ENCODE results near the gene TMTC2. TPM values are rescaled to one million over a fixed set of nuclear protein-coding genes. Genes with fewer than 3 reads are reported as not detected.

Gene TMTC2
- total RNA-seq, 1 donor from 2014 or later, result 7.6 TPM

DNA sequence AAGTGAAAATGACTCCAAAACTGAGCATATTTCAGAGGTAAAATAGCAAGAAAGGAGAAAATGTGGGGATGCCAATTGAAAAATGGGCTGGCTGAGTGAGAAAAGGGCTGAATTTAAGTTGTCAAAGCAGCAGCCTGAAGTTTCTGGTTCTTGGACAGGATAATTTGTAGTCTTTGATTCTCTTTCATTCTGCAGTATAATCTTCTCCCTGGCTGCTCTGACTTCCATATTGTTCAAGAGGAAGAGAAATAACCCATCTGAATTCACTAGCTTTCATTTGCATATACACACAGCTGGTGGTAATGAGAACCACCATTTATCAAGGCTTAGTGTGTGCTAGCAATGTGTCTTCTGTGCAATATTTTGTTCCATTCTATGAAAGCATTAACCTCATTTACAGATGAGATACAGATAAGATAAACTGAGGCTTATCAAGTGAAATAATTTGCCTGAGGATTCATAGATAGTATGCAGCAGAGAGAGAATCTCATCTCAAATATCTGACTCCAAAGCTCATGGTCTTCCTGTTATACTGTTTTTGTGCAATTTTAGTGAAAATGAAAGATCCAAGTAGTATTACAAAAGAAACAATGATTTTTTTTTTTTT, 184.2 kb downstream of the TMTC2 start:
- DNase-seq (ENCODE audit: low read depth), result no peak

DNA sequence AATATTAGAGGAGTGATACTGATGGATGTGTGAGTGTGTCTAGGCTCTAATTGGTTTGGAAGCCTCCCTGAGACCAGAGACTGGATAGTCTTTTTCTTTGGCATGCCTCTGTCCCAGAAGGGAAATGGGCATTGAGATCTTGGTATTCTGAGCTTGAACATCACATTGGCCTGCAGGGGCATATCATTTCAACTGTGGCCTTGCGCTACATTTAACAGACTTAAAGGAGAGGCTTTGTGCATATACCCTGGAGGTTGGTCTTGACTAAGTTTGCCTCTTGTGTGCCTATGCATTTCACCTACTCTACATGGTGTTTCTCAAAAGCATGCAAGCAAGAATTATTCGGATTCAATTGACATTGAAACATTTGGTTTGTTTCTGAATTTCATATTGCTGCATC, 185.4 kb downstream of the TMTC2 start:
- DNase-seq (ENCODE audit: low read depth), result no peak
- no peak for TF ChIP-seq CTCF (IDR thresholded peaks at IDR 0.05; ENCODE audit: insufficient read depth, low read length, poor library complexity, severe bottlenecking)
- H3K27me3 ChIP-seq (ENCODE audit: control insufficient read depth, insufficient read depth, low read length), result no peaks in the 10 kb centered on the region
- H3K36me3 ChIP-seq (ENCODE audit: control insufficient read depth, insufficient read depth, low read length), result no peaks in the 10 kb centered on the region
- H3K4me3 ChIP-seq (ENCODE audit: low read depth, low read length), result no peak overlapping the region

More for the DNA sequence above, 184.2 kb downstream of the TMTC2 start:
- no peak for TF ChIP-seq CTCF (IDR thresholded peaks at IDR 0.05; ENCODE audit: insufficient read depth, low read length, poor library complexity, severe bottlenecking)
- Histone ChIP-seq H3K36me3 (ENCODE audit: control insufficient read depth, insufficient read depth, low read length) (no peaks in the 10 kb centered on the region), H3K27me3 (ENCODE audit: control insufficient read depth, insufficient read depth, low read length) (no peaks in the 10 kb centered on the region), H3K4me3 (ENCODE audit: low read depth, low read length) (no peak overlapping the region)

GRCh38 chr12:82873309-82873708, 186.6 kb downstream of the TMTC2 start:
- no peak for DNase-seq (ENCODE audit: low read depth)
- no peaks in the 10 kb centered on the region for H3K36me3 ChIP-seq (ENCODE audit: control insufficient read depth, insufficient read depth, low read length)
- H3K4me3 ChIP-seq (ENCODE audit: low read depth, low read length), result no peak overlapping the region
- H3K27me3 ChIP-seq (ENCODE audit: control insufficient read depth, insufficient read depth, low read length), result no peaks in the 10 kb centered on the region
- TF ChIP-seq CTCF (IDR thresholded peaks at IDR 0.05; ENCODE audit: insufficient read depth, low read length, poor library complexity, severe bottlenecking), result no peak

DNA sequence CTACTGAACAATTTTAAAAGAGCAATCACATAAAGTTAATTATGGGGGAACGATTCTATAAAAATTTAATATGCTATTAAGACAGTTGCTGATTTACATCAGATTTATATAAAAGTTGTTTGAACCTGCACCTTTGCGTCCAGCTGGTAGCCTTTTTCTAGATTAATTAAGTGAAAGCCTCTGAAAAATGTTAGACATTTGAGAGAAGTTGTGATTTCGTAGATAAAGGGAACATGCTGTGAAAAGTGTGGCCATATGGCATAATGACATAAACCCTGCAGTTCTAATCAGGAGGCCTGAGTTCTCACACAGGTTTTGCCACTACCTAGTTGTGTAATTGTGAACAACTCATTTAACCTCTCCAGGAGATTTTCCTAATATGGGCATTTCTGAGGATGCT, 187.2 kb downstream of the TMTC2 start:
- Histone ChIP-seq H3K27me3 (ENCODE audit: control insufficient read depth, insufficient read depth, low read length) (no peaks in the 10 kb centered on the region), H3K4me3 (ENCODE audit: low read depth, low read length) (no peak overlapping the region), H3K36me3 (ENCODE audit: control insufficient read depth, insufficient read depth, low read length) (no peaks in the 10 kb centered on the region)
- TF ChIP-seq CTCF (IDR thresholded peaks at IDR 0.05; ENCODE audit: insufficient read depth, low read length, poor library complexity, severe bottlenecking), result no peak
- no peak for DNase-seq (ENCODE audit: low read depth)

- DNase-seq (ENCODE audit: low read depth), result no peak
- no peak for TF ChIP-seq CTCF (IDR thresholded peaks at IDR 0.05; ENCODE audit: insufficient read depth, low read length, poor library complexity, severe bottlenecking)
- Histone ChIP-seq H3K36me3 (ENCODE audit: control insufficient read depth, insufficient read depth, low read length) (no peaks in the 10 kb centered on the region), H3K4me3 (ENCODE audit: low read depth, low read length) (no peak overlapping the region), H3K27me3 (ENCODE audit: control insufficient read depth, insufficient read depth, low read length) (no peaks in the 10 kb centered on the region)
These were observed 188.2 kb downstream of the TMTC2 start for GRCh38 chr12:82874945-82875344.

- Histone ChIP-seq H3K27me3 (ENCODE audit: control insufficient read depth, insufficient read depth, low read length) (no peaks in the 10 kb centered on the region), H3K4me3 (ENCODE audit: low read depth, low read length) (no peak overlapping the region), H3K36me3 (ENCODE audit: control insufficient read depth, insufficient read depth, low read length) (no peaks in the 10 kb centered on the region)
- DNase-seq (ENCODE audit: low read depth), result no peak
- TF ChIP-seq CTCF (IDR thresholded peaks at IDR 0.05; ENCODE audit: insufficient read depth, low read length, poor library complexity, severe bottlenecking), result no peak
These were observed 189.4 kb downstream of the TMTC2 start for GRCh38 chr12:82876075-82876474.

Measured in kidney epithelial cell (primary cell).